ENCODE results near the gene ASTN2.

GRCh38 chr9:116774421-116775180, 640.3 kb downstream of the ASTN2 start:
- no peak for TF ChIP-seq MYC (IDR thresholded peaks at IDR 0.05; ENCODE audit: low read depth, low read length)
- no peak for TF ChIP-seq POLR2A (IDR thresholded peaks at IDR 0.05; ENCODE audit: low read depth, low read length)
- TF ChIP-seq CTCF (IDR thresholded peaks at IDR 0.05; ENCODE audit: extremely low read depth in 1 of 2, insufficient read depth in 1 of 2, low read depth in 1 of 2, low read length in 2 of 2), result no peak
- no peak for TF ChIP-seq POLR2AphosphoS5 (IDR thresholded peaks at IDR 0.05; ENCODE audit: insufficient read depth, low read depth, low read length)
- no peak for TF ChIP-seq EZH2 (IDR thresholded peaks at IDR 0.05; ENCODE audit: borderline replicate concordance, low read depth, low read length, severe bottlenecking)
- TF ChIP-seq MAX (IDR thresholded peaks at IDR 0.05; ENCODE audit: insufficient read depth, insufficient read length), result no peak
- no peak for TF ChIP-seq FOS (IDR thresholded peaks at IDR 0.05; ENCODE audit: borderline replicate concordance, insufficient read depth, low read length)
- TF ChIP-seq JUN (IDR thresholded peaks at IDR 0.05; ENCODE audit: borderline replicate concordance, insufficient read depth, insufficient read length, low read depth), result no peak
- TF ChIP-seq GATA2 (IDR thresholded peaks at IDR 0.05; ENCODE audit: insufficient read depth, insufficient read length, low read depth, low read length), result no peak

All from endothelial cell of umbilical vein (primary cell).